OCI-LY1 (cell line): ENCODE data around the gene PXDN.

Experiments
- CTCF ChIP-seq: fragments of 200-600 bp; sonication (generic), shearing (Covaris generic); IDR thresholded peaks from 2 replicates; pipeline ENCODE4 v1.5.1; 2017; ENCODE audit warnings: mild to moderate bottlenecking, antibody characterized with exemption, low read length, moderate library complexity, mixed read lengths
- EZH2 ChIP-seq: fragments of 200-600 bp; sonication (generic), shearing (Covaris generic); IDR thresholded peaks from 2 replicates; pipeline ENCODE4 v1.8.0; 2017; ENCODE audit warnings: borderline replicate concordance, mixed run types, mild to moderate bottlenecking, antibody characterized with exemption, low read length, moderate library complexity, mixed read lengths

GRCh38 chr2:1585635-1586034, 158.7 kb downstream of the PXDN start:
- TF ChIP-seq EZH2 (no peak), CTCF (no peak)
